ENCODE results near the gene SLC17A7. TPM values are rescaled to one million over a fixed set of nuclear protein-coding genes. Genes with fewer than 3 reads are reported as not detected.

Gene SLC17A7
- 0.13 and 0.25 TPM in 2 replicates for total RNA-seq
- polyA plus RNA-seq: 0.06 and 0.07 TPM in 2 replicates
- polyA plus RNA-seq (2011; cell fraction: cytosol; rRNA removed): 0.04 TPM in 1 of 2 replicates, not detected in the other
- 0.20 and 0.25 TPM in 2 replicates for polyA plus RNA-seq (2011; cell fraction: nucleus; rRNA removed)
- polyA plus RNA-seq (2012): 0.05 and 0.14 TPM in 2 replicates
- polyA minus RNA-seq: 0.08 and 0.22 TPM in 2 replicates
- polyA minus RNA-seq (2011; cell fraction: cytosol; rRNA and poly(A)+ RNA removed): not detected
- polyA minus RNA-seq (2011; cell fraction: nucleus; rRNA and poly(A)+ RNA removed): not detected in 2 replicates
- not detected for Bru-seq, nascent RNA
- BruChase-seq, experiment 1, labeled RNA remaining after a 6-hour chase: percentile 13 among the genes with signal in this experiment
- percentile 11 among the genes with signal in this experiment for BruChase-seq, experiment 2, labeled RNA remaining after a 2-hour chase
- long read RNA-seq: 0 reads

GRCh38 chr19:49441210-49441959 lies at the start of gene SLC17A7:
TSS of gene SLC17A7 (minus strand) at chr19:49441527. CDS start at chr19:49441379, 148 bp downstream.
- H2AFZ ChIP-seq (ENCODE audit: low read depth, low read length): peak within 1 kb of the TSS; percentile 96
- BruUV-seq (replicated peaks): no TSS peak
- peaks cover 47 to 57% of the 10 kb centered on the region in 2 experiments for H3K27me3 ChIP-seq (ENCODE audit: control insufficient read depth in 2 of 2, insufficient read depth in 2 of 2, low read length in 2 of 2)
- no peaks in the 10 kb centered on the region for H4K20me1 ChIP-seq (replicated peaks; ENCODE audit: control insufficient read depth, extremely low read depth, insufficient read depth, low read length)
- ChIA-PET CTCF (interaction anchor here (1.0 to 2.8 kb wide), 3 partner anchors 16 to 78 kb away, joined by 3 to 7 read pairs (median 3); partner anchors contain the start of genes DKKL1 and GFY), POLR2A (no interaction called here)
- H3K9me1 ChIP-seq (replicated peaks; ENCODE audit: control insufficient read depth, extremely low read depth, insufficient read depth, low read length): no peaks in the 10 kb centered on the region
- H3K9ac ChIP-seq (replicated peaks; ENCODE audit: extremely low read depth, insufficient read depth, low read length): no peak within 1 kb of the TSS
- H3K4me2 ChIP-seq (ENCODE audit: insufficient read depth, low read length): no peak within 1 kb of the TSS
- H3K36me3 ChIP-seq (ENCODE audit: control insufficient read depth in 2 of 2, extremely low read depth in 1 of 2, insufficient read depth in 2 of 2, low read length in 2 of 2): no peaks in the 10 kb centered on the region
- H3K9me3 ChIP-seq (replicated peaks; ENCODE audit: control insufficient read depth, insufficient read depth, low read length): no peaks in the 10 kb centered on the region
- TF ChIP-seq, protein P1, sequence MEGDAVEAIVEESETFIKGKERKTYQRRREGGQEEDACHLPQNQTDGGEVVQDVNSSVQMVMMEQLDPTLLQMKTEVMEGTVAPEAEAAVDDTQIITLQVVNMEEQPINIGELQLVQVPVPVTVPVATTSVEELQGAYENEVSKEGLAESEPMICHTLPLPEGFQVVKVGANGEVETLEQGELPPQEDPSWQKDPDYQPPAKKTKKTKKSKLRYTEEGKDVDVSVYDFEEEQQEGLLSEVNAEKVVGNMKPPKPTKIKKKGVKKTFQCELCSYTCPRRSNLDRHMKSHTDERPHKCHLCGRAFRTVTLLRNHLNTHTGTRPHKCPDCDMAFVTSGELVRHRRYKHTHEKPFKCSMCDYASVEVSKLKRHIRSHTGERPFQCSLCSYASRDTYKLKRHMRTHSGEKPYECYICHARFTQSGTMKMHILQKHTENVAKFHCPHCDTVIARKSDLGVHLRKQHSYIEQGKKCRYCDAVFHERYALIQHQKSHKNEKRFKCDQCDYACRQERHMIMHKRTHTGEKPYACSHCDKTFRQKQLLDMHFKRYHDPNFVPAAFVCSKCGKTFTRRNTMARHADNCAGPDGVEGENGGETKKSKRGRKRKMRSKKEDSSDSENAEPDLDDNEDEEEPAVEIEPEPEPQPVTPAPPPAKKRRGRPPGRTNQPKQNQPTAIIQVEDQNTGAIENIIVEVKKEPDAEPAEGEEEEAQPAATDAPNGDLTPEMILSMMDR (IDR thresholded peaks at IDR 0.05; ENCODE audit: extremely low read depth in 1 of 2, insufficient read depth in 1 of 2, low read depth in 1 of 2, low read length in 2 of 2): no peak
- TF ChIP-seq POLR2AphosphoS5 (IDR thresholded peaks at IDR 0.05; ENCODE audit: insufficient read depth, low read depth, low read length) (no peak), EZH2 (IDR thresholded peaks at IDR 0.05; ENCODE audit: borderline replicate concordance, low read depth, low read length, severe bottlenecking) (peak; percentile 75)
- H3K79me2 ChIP-seq (ENCODE audit: control insufficient read depth, insufficient read depth, low read length): no peaks in the 10 kb centered on the region
- FAIRE-seq: no peak
- peaks cover 2% of the 10 kb centered on the region for H3K4me1 ChIP-seq (ENCODE audit: control insufficient read depth, extremely low read depth, insufficient read depth, low read length)
- no peak within 1 kb of the TSS for H3K4me3 ChIP-seq (replicated peaks in 1 of 3; ENCODE audit: insufficient read depth in 1 of 3, low read depth in 1 of 3, low read length in 3 of 3)
- no peak within 1 kb of the TSS for H3K27ac ChIP-seq (ENCODE audit: insufficient read depth, low read depth, low read length)
- dilution Hi-C loops (cut with MboI; ENCODE audit: extremely low pct_ligation_motif_present, low sequenced_read_pairs) (no loop called here), intact Hi-C loops (cut with micrococcal nuclease) (no loop called here)
- no peak for DNase-seq (ENCODE audit: low read depth, low spot score)
